Keratinocyte (primary cell): ENCODE data around the gene KCNQ4. TPM values are rescaled to one million over a fixed set of nuclear protein-coding genes. Genes with fewer than 3 reads are reported as not detected.

Source experiments
- DNase-seq: peaks from one replicate; pipeline ENCODE4 v3.0.0-alpha.2; 2011; ENCODE audit warnings: low read depth, missing footprints, low spot score
- FAIRE-seq: peaks from 2 replicates; lab custom pipeline; 2011; peaks lifted over from hg19 to GRCh38; lab: Jason Lieb, UNC
- H2AFZ ChIP-seq: 2 replicates; pipeline ENCODE4 v1.6.0; 2012; ENCODE audit warnings: low read length, control low read depth, inconsistent platforms; ENCODE audit not compliant: control insufficient read depth
- H3K27ac ChIP-seq: 2 replicates; pipeline ENCODE4 v1.5.1; 2011; ENCODE audit warnings: low read length; ENCODE audit not compliant: control insufficient read depth, insufficient read depth
- H3K27me3 ChIP-seq: 3 replicates; pipeline ENCODE4 v1.6.0; 2011; ENCODE audit warnings: low read length; ENCODE audit not compliant: control insufficient read depth, insufficient read depth; ENCODE audit errors: extremely low read depth
- H3K36me3 ChIP-seq, 2 experiments: 2 replicates in 1 of 2; 3 replicates in 1 of 2; pipeline ENCODE4 v1.5.1; 2011; ENCODE audit warnings: low read length in 2 of 2, mild to moderate bottlenecking in 1 of 2; ENCODE audit not compliant: control insufficient read depth in 2 of 2, insufficient read depth in 2 of 2; ENCODE audit errors: extremely low read depth in 1 of 2
- H3K4me1 ChIP-seq: 3 replicates; pipeline ENCODE4 v1.5.1; 2011; ENCODE audit warnings: low read length; ENCODE audit not compliant: control insufficient read depth, insufficient read depth; ENCODE audit errors: extremely low read depth
- H3K4me2 ChIP-seq: 3 replicates; pipeline ENCODE4 v1.6.0; 2011; ENCODE audit warnings: low read depth, low read length; ENCODE audit not compliant: control insufficient read depth, insufficient read depth; ENCODE audit errors: extremely low read depth
- H3K4me3 ChIP-seq, 3 experiments: fragments of 200-600 bp in 1 of 3; sonication (generic) in 1 of 3; 2 replicates in 2 of 3; 3 replicates in 1 of 3; pipeline ENCODE4 v1.5.1; 2011 to 2016; ENCODE audit warnings: low read length in 3 of 3, mild to moderate bottlenecking in 3 of 3, control low read depth in 2 of 3, inconsistent platforms in 1 of 3, low read depth in 1 of 3, mixed read lengths in 1 of 3, mixed run types in 1 of 3, moderate library complexity in 1 of 3; ENCODE audit not compliant: control insufficient read depth in 2 of 3, insufficient read depth in 2 of 3; ENCODE audit errors: extremely low read depth in 1 of 3
- H3K79me2 ChIP-seq: 2 replicates; pipeline ENCODE4 v1.6.0; 2012; ENCODE audit warnings: low read length; ENCODE audit not compliant: control insufficient read depth, insufficient read depth
- H3K9ac ChIP-seq: 3 replicates; pipeline ENCODE4 v1.6.0; 2011; ENCODE audit warnings: low read length; ENCODE audit not compliant: control insufficient read depth, insufficient read depth; ENCODE audit errors: extremely low read depth
- H3K9me1 ChIP-seq: 3 replicates; pipeline ENCODE4 v1.6.0; 2011; ENCODE audit warnings: low read length; ENCODE audit not compliant: control insufficient read depth, insufficient read depth; ENCODE audit errors: extremely low read depth
- H3K9me3 ChIP-seq: 2 replicates; pipeline ENCODE4 v1.5.1; 2012; ENCODE audit warnings: low read depth, low read length; ENCODE audit not compliant: control insufficient read depth
- H4K20me1 ChIP-seq: 3 replicates; pipeline ENCODE4 v1.6.0; 2011; ENCODE audit warnings: low read length; ENCODE audit not compliant: control insufficient read depth, insufficient read depth; ENCODE audit errors: extremely low read depth
- EZH2 ChIP-seq: IDR thresholded peaks from one replicate; pipeline ENCODE4 v1.6.1; 2012; ENCODE audit warnings: inconsistent platforms, mild to moderate bottlenecking, low read length, moderate library complexity
- dilution Hi-C: fragments of 300-500 bp; cut with MboI; formaldehyde crosslinking; loops from one replicate; pipeline ENCODE4 v1.7.0; 2020; ENCODE audit warnings: low sequenced_read_pairs; ENCODE audit not compliant: extremely low pct_ligation_motif_present
- polyA plus RNA-seq, 5 experiments: library from polyadenylated mRNA; depleted of rRNA in 3 of 5; stranded (reverse) in 3 of 5; stranded (forward) in 1 of 5; unstranded in 1 of 5; fragments of >200 nt; gene quantifications; 1 replicate in 1 of 5; 2 replicates in 3 of 5; 3 replicates in 1 of 5; pipeline versions ENCODE4 v1.2.1 to v1.2.3, GENCODE V29; 2011 to 2012; ENCODE audit warnings: missing spikeins in 2 of 5, low read depth in 1 of 5, low replicate concordance in 1 of 5
- TF ChIP-seq, protein P1 (sequence below), 3 experiments: IDR thresholded peaks in 1 of 3; conservative IDR thresholded peaks in 1 of 3; optimal IDR thresholded peaks in 1 of 3; 2 replicates in 2 of 3; 3 replicates in 1 of 3; pipeline versions ENCODE3 to v1.5.1; 2011; ENCODE audit warnings: low read length in 3 of 3, mild to moderate bottlenecking in 3 of 3, moderate library complexity in 2 of 3, control low read depth in 1 of 3, inconsistent platforms in 1 of 3; ENCODE audit not compliant: insufficient read depth in 2 of 3; ENCODE audit errors: extremely low read depth in 1 of 3

KCNQ4 gene
- polyA plus RNA-seq, 1 donor (not counting 4 experiments of a cell fraction or from before 2014, with no cell fraction given) = not detected

- dilution Hi-C loops = no loop called here
- Histone ChIP-seq H3K9me3 (no peaks in the 10 kb centered on the region), H3K4me3 (no peak overlapping the region), H3K36me3 (no peaks in the 10 kb centered on the region), H3K9me1 (no peaks in the 10 kb centered on the region), H3K9ac (no peak overlapping the region), H2AFZ (no peak overlapping the region), H4K20me1 (no peaks in the 10 kb centered on the region), H3K27ac (no peak overlapping the region), H3K27me3 (peaks cover 4% of the 10 kb centered on the region), H3K4me1 (no peaks in the 10 kb centered on the region), H3K79me2 (no peaks in the 10 kb centered on the region), H3K4me2 (no peak overlapping the region)
- TF ChIP-seq, protein P1, sequence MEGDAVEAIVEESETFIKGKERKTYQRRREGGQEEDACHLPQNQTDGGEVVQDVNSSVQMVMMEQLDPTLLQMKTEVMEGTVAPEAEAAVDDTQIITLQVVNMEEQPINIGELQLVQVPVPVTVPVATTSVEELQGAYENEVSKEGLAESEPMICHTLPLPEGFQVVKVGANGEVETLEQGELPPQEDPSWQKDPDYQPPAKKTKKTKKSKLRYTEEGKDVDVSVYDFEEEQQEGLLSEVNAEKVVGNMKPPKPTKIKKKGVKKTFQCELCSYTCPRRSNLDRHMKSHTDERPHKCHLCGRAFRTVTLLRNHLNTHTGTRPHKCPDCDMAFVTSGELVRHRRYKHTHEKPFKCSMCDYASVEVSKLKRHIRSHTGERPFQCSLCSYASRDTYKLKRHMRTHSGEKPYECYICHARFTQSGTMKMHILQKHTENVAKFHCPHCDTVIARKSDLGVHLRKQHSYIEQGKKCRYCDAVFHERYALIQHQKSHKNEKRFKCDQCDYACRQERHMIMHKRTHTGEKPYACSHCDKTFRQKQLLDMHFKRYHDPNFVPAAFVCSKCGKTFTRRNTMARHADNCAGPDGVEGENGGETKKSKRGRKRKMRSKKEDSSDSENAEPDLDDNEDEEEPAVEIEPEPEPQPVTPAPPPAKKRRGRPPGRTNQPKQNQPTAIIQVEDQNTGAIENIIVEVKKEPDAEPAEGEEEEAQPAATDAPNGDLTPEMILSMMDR (optimal IDR thresholded peaks at IDR 0.05 in 1 of 3, IDR thresholded peaks at IDR 0.05 in 1 of 3, conservative IDR thresholded peaks at IDR 0.05 in 1 of 3; ENCODE audit: extremely low read depth in 1 of 3, insufficient read depth in 2 of 3, low read length in 3 of 3) = no peak
- TF ChIP-seq EZH2 = no peak
- no peak for FAIRE-seq
- DNase-seq = no peak
Observed at GRCh38 chr1:40842691-40843090, 59.1 kb downstream of the KCNQ4 start.

- no peak for DNase-seq
- Histone ChIP-seq H3K27ac (no peak overlapping the region), H3K36me3 (no peaks in the 10 kb centered on the region), H2AFZ (no peak overlapping the region), H3K27me3 (peaks cover 4% of the 10 kb centered on the region), H3K79me2 (no peaks in the 10 kb centered on the region), H3K9ac (no peak overlapping the region), H3K4me2 (no peak overlapping the region), H4K20me1 (no peaks in the 10 kb centered on the region), H3K9me3 (no peaks in the 10 kb centered on the region), H3K4me1 (no peaks in the 10 kb centered on the region), H3K9me1 (no peaks in the 10 kb centered on the region), H3K4me3 (no peak overlapping the region)
- FAIRE-seq = no peak
- dilution Hi-C loops = no loop called here
- TF ChIP-seq, protein P1 (optimal IDR thresholded peaks at IDR 0.05 in 1 of 3, IDR thresholded peaks at IDR 0.05 in 1 of 3, conservative IDR thresholded peaks at IDR 0.05 in 1 of 3; ENCODE audit: extremely low read depth in 1 of 3, insufficient read depth in 2 of 3, low read length in 3 of 3) = no peak
- no peak for TF ChIP-seq EZH2
Observed at GRCh38 chr1:40844079-40844478, 60.5 kb downstream of the KCNQ4 start.
